Measurements from ENCODE around the gene KIF22.

GRCh38 chr16:29810699-29811169 is 20.2 kb downstream of the KIF22 start:
- no peak for TF ChIP-seq MAX (IDR thresholded peaks at IDR 0.05)
- no peak for TF ChIP-seq KDM5A (IDR thresholded peaks at IDR 0.05)
